ENCODE measurements around the gene ZNF658.
"Not testable (repeated sequence)": the region's sequence is repeated elsewhere in the genome, so short reads cannot be mapped to it uniquely, and the experiment has no call there.

DNA sequence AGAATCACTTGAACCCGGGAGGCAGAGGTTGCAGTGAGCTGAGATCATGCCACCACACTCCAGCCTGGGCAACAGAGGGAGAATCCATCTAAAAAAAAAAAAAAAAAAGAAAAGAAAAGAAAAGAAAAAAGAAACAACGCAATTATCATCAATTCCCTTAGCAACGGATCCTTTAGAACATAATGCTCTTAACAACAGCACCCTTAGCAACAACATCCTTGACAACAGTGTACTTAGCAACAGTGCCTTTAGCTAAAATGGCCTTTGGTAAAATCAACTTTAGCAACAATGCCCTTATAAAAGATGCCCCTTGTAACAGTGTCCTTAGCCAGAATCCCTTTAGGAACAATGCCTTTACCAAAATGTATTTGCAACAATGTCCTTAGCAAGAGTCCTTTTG lies 37.1 kb downstream of the ZNF658 start:
- TF ChIP-seq, protein P1, sequence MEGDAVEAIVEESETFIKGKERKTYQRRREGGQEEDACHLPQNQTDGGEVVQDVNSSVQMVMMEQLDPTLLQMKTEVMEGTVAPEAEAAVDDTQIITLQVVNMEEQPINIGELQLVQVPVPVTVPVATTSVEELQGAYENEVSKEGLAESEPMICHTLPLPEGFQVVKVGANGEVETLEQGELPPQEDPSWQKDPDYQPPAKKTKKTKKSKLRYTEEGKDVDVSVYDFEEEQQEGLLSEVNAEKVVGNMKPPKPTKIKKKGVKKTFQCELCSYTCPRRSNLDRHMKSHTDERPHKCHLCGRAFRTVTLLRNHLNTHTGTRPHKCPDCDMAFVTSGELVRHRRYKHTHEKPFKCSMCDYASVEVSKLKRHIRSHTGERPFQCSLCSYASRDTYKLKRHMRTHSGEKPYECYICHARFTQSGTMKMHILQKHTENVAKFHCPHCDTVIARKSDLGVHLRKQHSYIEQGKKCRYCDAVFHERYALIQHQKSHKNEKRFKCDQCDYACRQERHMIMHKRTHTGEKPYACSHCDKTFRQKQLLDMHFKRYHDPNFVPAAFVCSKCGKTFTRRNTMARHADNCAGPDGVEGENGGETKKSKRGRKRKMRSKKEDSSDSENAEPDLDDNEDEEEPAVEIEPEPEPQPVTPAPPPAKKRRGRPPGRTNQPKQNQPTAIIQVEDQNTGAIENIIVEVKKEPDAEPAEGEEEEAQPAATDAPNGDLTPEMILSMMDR (conservative IDR thresholded peaks at IDR 0.05 in 1 of 2, IDR thresholded peaks at IDR 0.05 in 1 of 2; ENCODE audit: extremely low read depth in 1 of 2, insufficient read depth in 1 of 2, low read depth in 1 of 2, low read length in 2 of 2): not testable (repeated sequence)
- TF ChIP-seq EZH2 (IDR thresholded peaks at IDR 0.05; ENCODE audit: borderline replicate concordance, low read length): not testable (repeated sequence)

Data from mammary epithelial cell (primary cell).